GM21825 (cell line): ENCODE measurements around the gene CLOCK.

ENCODE experiments used
- ATAC-seq: cut with Tn5 transposase; IDR thresholded peaks from one replicate; pipeline ENCODE4 v1.9.1; 2021; ENCODE audit warnings: mild to moderate bottlenecking, moderate library complexity; ENCODE audit not compliant: unreplicated experiment

CLOCK gene

DNA sequence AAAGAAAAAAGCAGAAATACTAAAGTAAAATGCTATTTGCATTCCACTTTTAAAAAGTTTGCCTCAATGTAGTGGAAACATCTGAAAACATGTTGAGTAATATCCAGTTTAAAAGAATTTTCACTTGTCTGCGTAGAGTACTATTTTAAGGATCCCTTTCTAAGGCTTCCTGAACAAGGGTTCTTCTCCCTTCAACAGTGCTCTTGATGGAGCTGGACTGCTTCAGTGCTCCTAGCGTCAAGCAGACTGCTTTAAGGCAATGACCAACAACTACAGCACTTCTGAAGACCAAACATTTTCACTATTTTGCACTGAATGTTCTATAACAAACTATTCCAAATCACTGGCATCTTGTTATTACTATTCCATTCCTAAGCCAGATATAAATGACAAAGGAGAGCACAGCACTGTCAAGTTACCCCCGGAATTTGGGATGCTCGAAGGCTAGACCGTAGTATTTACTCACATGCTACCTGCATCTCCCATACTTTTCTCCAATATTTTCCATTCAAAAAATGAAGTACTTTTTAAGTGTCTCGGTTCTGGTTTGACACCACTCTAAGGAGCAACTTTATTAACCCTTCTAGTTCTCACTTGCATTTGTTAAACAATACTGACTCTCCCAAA, 114.9 kb downstream of the CLOCK start:
- ATAC-seq, result no peak

DNA sequence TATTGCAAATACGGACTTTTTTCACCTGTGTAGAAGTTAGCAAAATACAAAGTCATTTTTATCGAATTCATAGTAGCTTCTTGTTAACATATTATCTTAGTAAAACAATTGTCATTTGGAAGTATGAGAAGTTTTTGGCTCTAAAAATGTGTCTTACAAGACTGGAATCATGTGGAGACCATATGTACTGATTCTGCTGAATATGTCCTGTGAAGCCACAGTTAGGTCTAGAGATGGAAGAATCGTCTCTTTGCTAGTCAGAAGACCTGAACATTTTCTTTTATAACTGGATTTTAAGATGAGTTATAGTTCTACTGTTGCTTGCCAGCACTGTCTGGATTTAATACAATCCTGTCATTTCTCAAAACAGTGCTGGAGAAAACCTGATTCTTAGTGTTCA, 121.9 kb downstream of the CLOCK start:
- no peak for ATAC-seq

DNA sequence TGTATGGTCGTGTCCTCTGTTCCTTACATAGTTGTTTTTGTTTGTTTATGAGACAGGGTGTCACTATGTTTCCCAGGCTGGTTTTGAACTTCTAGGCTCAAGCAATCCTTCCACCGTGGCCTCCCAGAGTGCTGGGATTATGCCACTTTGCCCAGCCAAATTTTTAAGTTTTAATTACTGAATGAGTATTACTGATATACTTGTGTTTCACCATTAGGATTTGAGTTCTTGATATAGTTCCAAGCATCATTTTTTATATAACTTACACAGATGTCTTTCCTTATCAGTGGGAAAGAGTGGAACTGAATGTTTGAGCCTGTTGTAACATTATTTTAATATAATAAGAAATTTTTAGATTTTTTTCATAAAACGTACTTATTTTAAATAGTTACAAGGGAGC, 130.5 kb downstream of the CLOCK start:
- ATAC-seq, result no peak

DNA sequence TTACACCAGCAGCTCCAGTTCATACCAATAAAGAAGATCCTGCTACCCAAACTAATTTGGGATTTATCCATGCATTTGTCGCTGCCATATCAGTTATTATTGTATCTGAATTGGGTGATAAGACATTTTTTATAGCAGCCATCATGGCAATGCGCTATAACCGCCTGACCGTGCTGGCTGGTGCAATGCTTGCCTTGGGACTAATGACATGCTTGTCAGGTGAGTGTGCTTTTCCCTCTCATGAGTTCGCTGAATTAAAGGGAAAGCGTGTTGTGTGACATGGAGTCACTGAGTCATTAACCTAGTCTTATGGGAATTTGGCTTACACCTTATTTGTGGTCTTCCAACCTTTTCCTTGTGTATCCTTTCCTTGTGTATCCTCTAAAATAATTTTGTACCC, 135.1 kb downstream of the CLOCK start:
- no peak for ATAC-seq

DNA sequence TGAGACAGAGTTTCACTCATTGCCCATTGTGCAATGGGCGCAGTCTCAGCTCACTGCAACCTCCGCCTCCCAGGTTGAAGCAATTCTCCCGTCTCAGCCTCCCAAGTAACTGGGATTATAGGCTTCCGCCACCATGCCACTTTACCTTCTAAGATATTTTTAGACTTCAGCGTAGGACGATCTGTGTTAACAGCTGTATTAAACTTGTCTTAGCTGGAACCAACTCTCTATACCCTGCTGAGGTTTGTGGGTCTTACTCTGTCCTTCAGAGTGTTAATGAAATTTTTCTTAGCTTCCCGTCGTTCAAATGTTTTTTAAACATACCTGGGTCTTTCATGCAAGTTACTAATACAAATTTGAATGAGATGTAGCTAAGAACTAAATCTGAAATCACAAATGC, 136.3 kb downstream of the CLOCK start:
- no peak for ATAC-seq

DNA sequence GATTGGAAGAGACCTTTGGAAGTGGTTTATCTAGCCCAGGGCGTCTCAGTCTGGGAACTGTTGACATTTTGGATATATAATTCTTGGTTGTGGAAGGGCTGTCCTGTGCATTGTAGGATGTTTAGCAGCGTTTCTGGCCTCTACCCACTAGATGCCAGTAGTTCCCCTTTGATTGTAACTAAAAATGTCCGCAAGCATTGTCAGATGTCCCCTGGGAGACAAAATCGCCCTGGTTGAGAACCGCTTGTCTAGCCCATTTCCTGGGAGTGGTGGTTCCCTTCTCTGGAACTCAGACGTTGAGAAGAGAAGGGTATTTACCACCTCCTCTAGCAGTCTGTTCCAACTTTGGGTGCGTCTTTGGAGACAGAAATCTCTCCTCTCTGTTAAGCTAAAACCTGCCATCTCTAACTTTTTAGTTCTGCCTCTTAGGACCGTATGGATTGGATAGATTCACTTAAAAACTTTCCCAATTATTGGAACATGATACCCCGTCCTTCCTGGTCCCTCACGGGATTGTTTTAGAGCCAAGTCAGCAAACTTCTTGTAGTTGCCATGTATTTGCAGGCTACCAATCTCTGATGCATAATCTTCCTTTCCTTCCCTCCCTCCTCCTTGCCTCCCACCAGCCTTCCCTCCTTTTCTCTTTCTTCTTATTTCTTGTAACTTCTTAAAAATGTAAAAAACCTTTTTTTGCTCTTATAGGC, 137.1 kb downstream of the CLOCK start:
- peak; percentile 83 for ATAC-seq

DNA sequence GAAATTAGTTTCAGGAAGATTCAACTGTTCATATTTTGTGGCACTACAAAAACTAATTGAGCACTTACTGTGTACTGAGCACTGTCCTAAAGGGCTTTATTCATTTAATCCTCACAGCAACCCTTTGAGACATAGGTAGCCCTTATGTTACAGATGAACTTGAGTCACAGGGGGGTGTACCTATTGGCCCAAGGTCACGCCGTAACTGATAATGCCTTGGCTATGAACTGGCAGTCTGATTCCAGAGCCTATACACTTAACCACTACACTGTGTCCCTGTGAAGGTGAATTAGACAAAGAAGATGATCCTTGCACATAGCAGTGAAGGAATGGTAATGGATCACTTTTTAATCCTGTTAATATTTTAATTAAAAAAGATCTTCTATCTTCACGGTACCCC, 138.9 kb downstream of the CLOCK start:
- no peak for ATAC-seq

DNA sequence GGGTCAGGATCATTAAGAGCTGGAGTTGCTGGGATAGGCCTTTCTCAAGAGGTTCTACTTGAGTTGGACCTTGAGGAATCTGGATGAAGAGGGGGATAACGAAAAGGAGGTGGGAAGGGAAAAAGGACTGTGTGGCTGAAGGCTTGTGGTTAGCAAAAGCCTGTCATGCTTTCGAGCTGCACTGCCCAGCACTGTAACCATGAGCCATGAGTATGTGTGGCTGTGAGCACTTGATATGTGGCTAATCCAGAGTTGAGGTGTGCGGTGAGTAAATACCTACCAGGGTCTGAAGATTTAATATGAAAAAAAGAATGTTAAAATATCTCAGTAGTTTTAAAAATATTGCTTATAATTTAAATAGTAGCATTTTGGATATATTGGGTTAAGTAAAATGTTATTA, 139.6 kb downstream of the CLOCK start:
- ATAC-seq, result no peak

DNA sequence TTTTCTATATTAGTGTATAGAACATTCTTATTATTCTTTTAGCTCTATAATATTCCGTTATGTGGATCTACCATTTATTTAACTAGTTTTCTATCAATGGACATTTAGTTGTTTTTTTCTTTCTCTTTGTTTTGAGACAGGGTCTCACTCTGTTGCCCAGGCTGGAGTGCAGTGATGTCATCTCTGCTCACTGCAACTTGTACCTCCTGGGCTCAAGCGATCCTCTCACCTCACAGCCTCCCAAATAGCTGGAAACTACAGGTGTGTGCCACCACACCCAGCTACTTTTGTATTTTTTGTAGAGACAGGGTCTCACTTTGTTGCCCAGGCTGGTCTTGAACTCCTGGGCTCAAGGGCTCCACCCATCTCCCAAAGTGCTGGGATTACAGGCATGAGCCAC, 140.2 kb downstream of the CLOCK start:
- no peak for ATAC-seq

DNA sequence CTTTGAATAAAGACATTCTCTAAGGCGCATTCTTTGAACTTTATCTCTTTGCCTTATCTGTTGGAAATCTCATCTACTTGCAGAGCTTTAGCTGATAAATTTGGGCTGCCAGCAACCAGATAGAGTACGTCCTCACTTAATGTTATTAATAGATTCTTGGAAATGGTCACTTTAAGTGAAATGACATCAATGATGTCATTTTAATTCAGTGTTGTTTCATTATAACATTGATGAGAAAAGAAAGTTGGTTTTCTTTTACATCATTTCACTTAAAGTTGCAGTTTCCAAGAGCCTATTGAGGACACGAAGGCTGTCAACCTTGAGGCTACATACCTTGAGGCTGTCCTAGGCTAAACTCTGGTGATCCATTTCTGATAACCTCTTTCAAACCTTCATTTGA, 141.6 kb downstream of the CLOCK start:
- ATAC-seq, result no peak

DNA sequence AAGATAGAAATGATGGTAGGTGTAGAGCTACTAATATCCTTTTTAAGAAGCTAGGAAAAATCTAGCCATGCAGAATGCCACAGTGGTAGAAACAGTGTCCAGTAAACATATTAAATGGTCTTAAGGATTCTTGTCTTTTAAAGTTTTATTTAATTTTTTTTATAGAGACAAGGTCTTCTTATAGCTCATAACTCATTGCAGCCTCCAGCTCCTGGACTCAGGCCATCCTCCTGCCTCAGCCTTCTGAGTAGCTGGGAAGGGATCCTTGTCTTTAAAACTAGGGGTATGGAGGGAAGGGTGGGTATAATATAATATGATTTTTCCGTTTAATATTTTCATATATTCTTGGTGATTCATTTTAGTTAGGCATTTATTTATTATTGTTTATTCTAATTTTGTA, 147.1 kb downstream of the CLOCK start:
- ATAC-seq, result no peak

DNA sequence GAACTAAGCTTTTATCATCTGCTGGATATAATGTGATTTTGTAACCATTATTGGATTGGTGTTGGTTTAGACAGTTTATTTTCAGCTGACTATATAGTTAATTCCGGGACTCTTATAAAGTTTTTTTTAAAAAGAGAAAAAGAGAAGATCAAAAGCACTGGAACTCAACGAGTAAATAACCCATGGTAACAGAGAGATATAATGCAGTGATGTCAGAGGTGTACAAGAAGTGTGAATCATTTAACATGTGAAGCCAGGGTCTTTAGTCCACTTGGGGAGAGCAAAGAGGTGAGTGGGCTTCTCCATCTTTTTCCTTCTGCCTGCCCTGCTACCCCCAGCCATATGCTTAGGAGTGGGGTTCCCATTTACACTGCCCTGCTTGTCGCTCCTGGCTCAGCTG, 147.7 kb downstream of the CLOCK start:
- ATAC-seq, result no peak

DNA sequence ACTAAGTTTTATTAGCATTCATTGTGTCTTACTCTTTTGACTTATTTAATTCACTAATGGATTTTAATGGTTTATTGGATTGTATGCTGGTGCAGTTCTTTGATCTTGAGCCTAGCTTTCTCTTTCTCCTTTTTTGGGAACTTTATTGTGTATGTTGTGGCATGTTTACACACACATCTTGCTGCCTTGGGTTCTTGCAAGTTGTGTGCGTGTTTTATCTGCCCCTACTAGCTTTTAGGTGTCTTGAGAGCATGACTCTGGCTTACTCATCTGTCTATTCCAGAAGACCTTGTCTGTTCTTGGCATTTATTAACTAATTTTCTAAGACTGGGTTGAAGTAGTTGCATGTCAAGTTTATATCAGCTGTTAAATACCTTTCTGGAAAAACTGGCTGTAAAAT, 148.2 kb downstream of the CLOCK start:
- ATAC-seq, result no peak

DNA sequence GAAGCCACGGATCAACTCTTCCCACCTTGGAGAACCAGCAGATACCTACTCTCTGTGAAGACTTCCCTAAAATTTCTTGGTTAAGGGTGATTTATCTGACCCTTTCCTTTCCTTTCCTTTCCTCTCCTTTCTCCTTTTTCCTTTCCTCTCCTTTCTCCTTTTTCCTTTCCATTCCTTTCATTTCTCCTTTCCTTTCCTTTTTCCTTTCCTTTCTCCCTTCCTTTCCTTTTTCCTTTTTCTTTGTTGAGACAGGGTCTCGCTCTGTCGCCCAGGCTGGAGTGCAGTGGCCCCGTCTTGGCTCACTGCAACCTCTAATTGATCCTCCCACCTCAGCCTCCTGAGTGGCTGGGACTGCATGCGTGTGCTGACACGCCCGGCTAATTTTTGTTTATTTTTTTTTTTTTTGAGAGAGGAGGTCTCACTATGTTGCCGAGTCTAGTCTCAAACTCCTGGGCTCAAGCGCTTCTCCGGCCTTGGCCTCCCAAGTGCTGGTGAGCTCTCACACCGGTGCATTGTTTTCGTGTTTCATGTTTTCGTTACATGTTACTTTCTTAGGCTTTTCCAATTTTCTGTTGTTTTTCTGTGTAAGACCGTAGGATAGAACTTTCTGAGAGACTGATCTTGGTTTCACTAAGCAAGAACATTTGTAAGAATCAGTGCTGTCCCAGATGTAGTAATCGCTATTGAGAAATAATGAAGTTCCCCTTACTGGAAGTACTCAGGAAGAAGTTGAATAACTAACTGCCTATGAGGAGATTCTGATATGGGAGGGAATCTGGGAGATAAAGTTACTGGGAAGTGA, 149.0 kb downstream of the CLOCK start:
- no peak for ATAC-seq

DNA sequence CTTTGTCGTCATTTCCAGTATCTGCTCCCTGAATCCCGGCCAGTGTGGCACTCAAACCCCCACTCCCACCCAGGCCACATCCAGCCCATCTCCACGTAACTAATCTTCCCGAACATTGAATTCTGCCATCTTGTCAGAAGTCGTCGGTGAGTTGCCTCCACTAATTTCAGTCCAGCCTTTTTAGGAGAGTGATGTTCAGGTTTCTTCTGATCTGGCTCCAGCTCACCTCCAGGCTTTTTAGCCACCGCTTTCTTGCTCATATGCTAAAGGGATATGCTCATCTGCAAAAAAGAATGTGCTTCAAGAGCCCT, 149.6 kb downstream of the CLOCK start:
- ATAC-seq, result no peak

DNA sequence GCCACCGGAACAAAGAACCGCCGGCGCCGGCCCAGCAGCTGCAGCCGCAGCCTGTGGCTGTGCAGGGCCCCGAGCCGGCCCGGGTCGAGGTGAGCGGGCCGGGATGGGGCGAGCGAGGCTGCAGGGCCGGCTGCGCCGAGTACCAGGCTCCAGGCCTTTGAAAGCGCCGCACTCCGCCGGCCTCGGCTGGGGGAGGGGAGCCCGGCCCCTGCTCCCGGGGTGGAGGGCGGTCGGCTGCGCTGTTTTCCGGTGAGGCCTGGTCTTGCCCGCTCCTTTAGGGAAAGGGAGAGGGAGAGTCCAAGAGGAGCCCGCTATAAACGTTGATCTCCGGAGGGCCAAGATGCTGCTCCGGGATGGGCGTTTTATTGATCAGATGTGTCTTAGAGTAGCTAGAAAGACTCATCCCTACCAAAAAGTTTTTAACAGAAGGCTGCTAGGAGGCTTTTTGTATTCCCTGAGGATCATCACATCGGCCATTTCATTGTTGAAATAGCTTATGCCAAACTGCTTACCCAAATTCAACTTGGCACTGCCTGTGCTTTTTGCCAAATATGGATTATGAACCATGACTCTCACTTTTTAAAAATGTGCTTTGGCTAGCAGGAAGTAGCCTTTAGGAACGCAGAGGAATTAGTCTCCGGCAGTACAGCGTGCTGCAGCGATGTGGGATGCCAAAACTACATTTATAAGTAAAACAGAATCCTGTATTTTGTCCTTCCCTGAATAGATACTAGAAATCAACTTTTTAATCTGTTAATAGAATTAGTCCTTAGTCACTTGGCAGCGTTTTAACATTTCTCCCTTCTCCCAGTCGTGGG, 150.2 kb downstream of the CLOCK start:
- peak; percentile 24 for ATAC-seq

DNA sequence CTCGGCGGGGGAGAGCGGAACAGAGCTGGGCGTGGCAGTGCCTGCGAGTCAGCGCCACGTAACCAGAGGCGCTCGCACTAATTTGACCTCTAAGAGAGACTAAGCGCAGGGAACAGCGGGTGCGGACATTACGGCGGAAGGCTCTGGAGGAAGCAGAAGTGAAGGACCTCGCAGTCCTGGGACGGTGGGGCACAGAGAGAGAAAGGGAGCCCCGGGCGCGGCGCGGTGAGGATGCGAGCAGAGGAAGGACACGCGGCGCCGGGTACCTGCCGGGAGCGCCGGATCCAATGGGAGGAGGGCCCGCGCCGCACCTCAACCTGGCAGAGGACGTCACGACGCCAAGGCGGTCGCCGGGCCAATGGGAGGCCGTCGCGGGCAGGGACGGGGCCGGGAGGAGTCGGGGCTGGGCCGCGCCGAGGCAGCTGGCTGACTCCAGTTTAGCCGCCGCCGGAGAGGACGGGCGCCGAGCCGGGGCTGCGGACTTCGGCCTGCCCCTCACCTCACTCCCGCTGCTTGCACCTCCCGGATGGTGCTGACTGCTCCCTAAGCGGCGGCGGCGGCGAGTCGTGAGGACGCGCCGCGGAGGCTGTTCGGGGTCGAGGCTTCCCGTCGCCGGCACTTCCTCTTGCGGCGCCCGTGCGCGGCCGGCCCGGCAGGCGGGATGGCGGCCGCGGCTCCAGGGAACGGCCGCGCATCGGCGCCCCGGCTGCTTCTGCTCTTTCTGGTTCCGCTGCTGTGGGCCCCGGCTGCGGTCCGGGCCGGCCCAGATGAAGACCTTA, 151.0 kb downstream of the CLOCK start, which contains the start of gene TMEM165:
Gene TMEM165, plus strand, starts transcription at position 429 of the 779 bp plus-strand sequence. Its CDS starts 233 bp downstream, at position 662.
- peak; percentile 93 for ATAC-seq

DNA sequence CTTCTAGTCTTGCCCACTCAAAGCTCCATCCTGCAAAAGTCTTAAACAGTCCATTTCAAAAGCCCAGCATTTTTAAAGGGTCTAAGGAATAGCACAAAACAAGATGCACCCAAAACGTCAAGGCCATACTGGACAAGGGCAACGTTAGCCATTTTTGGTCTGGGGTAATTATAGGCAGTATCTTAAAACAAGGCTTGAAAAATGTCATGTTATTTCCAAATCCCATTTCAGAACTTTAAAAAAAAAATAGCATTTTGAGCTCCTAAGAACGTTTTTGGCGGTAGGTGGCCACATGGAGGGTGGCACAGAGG, 151.5 kb downstream of the CLOCK start:
- no peak for ATAC-seq

DNA sequence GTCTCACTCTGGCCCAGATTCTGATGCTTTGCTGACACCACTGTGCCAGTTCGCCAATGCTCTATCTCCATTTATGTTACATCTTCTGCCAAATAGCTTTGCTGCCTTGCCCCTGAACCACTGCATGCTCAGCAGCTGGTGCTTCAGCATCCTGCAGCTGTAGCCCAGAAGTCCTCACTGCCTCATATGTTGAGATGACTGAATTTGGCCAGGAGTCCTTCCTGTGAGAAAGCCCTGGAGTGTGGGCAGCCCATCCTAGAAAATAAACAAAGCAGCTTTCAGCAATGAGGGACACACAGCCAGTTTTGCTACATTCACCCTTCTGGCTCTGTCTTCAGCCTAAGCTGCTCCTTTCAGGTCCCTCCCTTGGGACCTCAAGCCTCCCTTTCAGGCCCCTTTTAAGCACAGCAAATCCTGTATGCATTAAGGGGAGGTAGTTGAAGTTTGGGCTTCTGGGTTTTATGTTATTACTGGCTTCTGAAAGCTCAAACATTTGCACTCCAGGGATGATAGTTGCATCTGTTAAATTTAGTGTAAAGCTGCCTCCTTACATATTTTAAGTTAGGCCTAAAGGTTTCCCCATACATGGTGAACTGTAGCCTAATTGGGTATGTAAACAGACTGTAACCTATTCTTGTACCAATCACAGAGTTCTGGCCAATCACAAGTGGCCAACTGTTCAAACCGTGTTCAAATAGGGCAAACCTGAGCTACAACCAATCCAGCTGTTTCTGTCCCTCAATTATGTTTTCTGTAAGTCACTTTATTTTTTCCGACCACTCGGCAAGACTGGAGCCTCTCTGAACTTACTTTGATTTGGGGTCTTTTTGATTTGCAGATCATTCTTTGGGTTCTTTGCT, 153.0 kb downstream of the CLOCK start:
- ATAC-seq, result no peak

DNA sequence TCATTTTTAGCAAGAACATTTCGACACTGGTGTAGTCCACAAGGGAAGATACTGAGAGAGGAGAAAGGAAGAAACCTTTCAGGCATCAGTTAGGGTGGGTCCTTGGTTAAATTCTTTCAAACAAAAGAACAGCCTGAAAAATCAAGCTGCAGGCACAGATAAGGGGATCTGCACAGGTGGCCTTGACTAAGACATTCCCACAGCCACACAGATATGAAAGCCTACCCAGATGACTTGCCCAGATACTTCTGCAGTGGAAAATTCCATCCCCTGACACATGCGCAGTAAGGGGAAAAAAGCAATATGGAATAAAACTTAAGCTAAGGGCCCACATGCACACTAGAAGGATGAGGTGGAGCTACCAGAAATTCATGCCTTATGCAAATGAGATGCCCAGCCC, 159.9 kb downstream of the CLOCK start:
- no peak for ATAC-seq
